Astrocyte (in vitro differentiated cells and primary cell): ENCODE measurements around the gene ADGRD1.

ENCODE experiments used
- EZH2 ChIP-seq: IDR thresholded peaks from 2 replicates; pipeline ENCODE4 v1.6.1; 2012; ENCODE audit warnings: mild to moderate bottlenecking, low read length, inconsistent platforms; ENCODE audit not compliant: insufficient read depth
- TF ChIP-seq, protein P1 (sequence below): IDR thresholded peaks from 2 replicates; pipeline ENCODE4 v1.5.1; 2011; ENCODE audit warnings: low read depth, mild to moderate bottlenecking, inconsistent platforms, low read length, moderate library complexity; ENCODE audit not compliant: insufficient read depth

DNA sequence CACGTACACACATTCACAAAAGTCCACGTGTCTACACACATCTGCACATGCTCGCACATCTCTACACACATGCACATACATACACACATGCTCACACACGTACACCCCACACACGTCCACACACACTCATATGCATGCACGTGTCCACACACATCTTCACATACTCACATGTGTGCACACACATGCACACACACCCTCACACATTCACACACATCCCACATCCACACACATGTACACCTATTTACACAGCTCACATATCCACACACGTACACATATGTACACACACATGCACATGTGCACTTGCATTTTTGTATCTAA lies 3.6 kb downstream of the ADGRD1 start:
- TF ChIP-seq, protein P1, sequence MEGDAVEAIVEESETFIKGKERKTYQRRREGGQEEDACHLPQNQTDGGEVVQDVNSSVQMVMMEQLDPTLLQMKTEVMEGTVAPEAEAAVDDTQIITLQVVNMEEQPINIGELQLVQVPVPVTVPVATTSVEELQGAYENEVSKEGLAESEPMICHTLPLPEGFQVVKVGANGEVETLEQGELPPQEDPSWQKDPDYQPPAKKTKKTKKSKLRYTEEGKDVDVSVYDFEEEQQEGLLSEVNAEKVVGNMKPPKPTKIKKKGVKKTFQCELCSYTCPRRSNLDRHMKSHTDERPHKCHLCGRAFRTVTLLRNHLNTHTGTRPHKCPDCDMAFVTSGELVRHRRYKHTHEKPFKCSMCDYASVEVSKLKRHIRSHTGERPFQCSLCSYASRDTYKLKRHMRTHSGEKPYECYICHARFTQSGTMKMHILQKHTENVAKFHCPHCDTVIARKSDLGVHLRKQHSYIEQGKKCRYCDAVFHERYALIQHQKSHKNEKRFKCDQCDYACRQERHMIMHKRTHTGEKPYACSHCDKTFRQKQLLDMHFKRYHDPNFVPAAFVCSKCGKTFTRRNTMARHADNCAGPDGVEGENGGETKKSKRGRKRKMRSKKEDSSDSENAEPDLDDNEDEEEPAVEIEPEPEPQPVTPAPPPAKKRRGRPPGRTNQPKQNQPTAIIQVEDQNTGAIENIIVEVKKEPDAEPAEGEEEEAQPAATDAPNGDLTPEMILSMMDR = no peak
- TF ChIP-seq EZH2 = no peak
